ENCODE data around the gene SOCS7.
A peak's percentile ranks its signal among the peaks of the same experiment; 100 is the strongest.

Gene SOCS7

DNA sequence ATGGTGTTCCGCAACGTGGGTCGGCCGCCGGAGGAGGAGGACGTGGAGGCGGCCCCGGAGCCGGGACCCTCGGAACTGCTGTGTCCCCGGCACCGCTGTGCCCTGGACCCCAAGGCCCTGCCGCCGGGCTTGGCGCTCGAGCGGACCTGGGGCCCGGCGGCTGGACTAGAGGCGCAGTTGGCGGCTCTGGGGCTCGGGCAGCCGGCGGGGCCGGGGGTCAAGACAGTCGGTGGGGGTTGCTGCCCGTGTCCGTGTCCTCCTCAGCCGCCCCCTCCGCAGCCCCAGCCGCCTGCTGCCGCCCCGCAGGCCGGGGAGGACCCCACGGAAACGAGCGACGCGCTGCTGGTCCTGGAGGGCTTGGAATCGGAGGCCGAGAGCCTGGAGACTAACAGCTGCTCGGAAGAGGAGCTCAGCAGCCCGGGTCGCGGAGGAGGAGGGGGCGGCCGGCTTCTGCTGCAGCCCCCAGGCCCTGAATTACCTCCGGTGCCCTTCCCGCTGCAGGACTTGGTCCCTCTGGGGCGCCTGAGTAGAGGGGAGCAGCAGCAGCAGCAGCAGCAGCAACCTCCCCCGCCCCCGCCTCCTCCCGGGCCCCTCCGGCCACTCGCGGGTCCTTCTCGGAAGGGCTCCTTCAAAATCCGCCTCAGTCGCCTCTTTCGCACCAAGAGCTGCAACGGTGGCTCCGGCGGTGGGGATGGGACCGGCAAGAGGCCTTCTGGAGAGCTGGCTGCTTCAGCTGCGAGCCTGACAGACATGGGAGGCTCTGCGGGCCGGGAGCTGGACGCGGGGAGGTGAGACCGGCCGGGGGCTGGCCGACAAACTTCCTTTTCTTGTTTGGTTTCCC lies 821 bp downstream of the SOCS7 start:
- in situ Hi-C loops (cut with MboI; ENCODE audit: low sequenced_read_pairs, unreplicated experiment): no loop called here
- DNase-seq (ENCODE audit: low spot score): peak; percentile 55

DNA sequence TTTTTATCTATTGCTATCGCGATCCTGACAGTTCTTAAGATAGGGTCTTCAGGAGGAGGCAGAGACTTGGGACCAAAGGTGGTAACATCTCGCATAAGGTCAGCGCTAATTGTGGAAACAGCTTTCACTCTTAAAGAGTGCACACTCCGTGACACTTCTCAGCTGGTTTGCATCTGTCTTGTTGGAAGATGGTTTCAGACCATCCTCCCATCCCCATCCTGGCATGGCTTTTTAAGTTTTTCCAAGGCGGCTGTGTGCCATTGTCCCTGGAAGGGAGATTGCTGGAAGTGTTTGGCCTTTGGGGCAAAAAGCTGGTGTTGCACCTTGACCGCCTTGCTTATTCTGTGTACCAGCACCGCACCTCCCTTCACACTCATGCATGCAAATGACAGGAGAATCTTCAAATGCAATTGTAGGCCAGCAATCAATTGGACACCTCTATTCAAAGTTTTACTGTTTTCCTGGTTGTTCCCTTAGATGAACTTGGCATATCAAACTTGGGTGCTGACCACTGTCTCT lies 1.5 kb downstream of the SOCS7 start:
- in situ Hi-C loops (cut with MboI; ENCODE audit: low sequenced_read_pairs, unreplicated experiment): no loop called here
- TF ChIP-seq, protein P1, sequence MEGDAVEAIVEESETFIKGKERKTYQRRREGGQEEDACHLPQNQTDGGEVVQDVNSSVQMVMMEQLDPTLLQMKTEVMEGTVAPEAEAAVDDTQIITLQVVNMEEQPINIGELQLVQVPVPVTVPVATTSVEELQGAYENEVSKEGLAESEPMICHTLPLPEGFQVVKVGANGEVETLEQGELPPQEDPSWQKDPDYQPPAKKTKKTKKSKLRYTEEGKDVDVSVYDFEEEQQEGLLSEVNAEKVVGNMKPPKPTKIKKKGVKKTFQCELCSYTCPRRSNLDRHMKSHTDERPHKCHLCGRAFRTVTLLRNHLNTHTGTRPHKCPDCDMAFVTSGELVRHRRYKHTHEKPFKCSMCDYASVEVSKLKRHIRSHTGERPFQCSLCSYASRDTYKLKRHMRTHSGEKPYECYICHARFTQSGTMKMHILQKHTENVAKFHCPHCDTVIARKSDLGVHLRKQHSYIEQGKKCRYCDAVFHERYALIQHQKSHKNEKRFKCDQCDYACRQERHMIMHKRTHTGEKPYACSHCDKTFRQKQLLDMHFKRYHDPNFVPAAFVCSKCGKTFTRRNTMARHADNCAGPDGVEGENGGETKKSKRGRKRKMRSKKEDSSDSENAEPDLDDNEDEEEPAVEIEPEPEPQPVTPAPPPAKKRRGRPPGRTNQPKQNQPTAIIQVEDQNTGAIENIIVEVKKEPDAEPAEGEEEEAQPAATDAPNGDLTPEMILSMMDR (IDR thresholded peaks at IDR 0.05; ENCODE audit: borderline replicate concordance, control extremely low read depth, extremely low read depth, insufficient read depth, missing control alignments): no peak
- DNase-seq (ENCODE audit: low spot score): no peak

More for the DNA sequence above, 821 bp downstream of the SOCS7 start:
- TF ChIP-seq, protein P1 (IDR thresholded peaks at IDR 0.05; ENCODE audit: borderline replicate concordance, control extremely low read depth, extremely low read depth, insufficient read depth, missing control alignments): no peak

DNA sequence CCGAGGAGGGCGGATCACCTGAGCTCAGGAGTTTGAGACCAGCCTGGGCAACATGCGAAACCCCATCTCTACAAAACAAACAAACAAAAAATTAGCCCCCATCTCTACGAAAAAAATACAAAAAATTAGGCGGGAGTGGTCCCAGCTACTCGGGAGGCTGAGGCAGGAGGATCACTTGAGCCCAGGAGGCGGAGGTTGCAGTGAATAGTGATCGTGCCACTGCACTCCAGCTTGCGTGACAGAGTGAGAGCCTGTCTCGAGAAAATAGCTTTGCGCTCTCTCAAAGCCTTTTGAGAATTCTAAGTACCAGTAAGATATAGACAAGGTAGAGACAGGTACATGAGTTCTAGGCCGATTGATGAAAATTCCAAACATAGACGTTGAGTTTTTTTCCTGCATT lies 2.0 kb downstream of the SOCS7 start:
- in situ Hi-C loops (cut with MboI; ENCODE audit: low sequenced_read_pairs, unreplicated experiment): no loop called here
- DNase-seq (ENCODE audit: low spot score): no peak
- TF ChIP-seq, protein P1 (IDR thresholded peaks at IDR 0.05; ENCODE audit: borderline replicate concordance, control extremely low read depth, extremely low read depth, insufficient read depth, missing control alignments): no peak

DNA sequence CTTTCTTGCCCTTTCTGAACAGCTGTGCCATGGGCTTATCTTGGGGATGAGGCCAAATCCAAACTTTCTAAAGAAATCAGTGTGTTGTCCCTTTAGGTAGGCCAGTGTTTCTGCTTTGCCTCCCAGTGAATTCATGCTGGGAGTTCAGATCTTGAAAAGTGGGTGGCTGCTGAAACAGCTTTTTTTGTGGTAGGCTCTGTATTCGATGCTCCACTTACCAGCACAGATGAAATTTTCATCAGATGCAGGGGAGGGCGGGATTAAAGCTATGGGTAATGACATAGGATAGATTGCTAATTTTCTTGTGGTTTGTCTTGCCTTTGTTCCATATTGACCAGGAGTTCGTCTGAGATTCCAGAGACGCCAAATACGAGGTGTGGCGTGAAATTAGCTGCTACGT lies 2.8 kb downstream of the SOCS7 start:
- in situ Hi-C loops (cut with MboI; ENCODE audit: low sequenced_read_pairs, unreplicated experiment): no loop called here
- TF ChIP-seq, protein P1 (IDR thresholded peaks at IDR 0.05; ENCODE audit: borderline replicate concordance, control extremely low read depth, extremely low read depth, insufficient read depth, missing control alignments): no peak
- peak; percentile 2 for DNase-seq (ENCODE audit: low spot score)

DNA sequence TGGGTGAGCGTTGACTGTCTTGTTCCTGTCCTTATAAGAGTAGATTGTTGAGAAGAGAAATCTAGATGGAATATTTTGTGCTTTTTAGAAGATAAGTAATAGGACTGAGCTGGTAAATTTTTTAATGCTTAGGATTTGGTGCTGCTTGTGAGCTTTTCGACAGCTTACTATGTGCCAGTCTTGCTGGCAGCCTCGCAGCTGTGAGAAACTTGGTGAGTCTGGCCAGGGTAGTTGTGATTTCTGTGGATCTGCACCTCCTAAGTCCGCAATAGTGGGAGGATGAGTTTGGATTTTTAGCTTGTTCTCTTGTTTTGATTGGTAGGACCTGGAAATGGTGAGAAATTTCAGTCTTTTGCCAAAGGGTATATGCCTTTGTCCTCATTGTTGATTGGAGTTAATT lies 3.6 kb downstream of the SOCS7 start:
- in situ Hi-C loops (cut with MboI; ENCODE audit: low sequenced_read_pairs, unreplicated experiment): no loop called here
- DNase-seq (ENCODE audit: low spot score): no peak
- TF ChIP-seq, protein P1 (IDR thresholded peaks at IDR 0.05; ENCODE audit: borderline replicate concordance, control extremely low read depth, extremely low read depth, insufficient read depth, missing control alignments): no peak

DNA sequence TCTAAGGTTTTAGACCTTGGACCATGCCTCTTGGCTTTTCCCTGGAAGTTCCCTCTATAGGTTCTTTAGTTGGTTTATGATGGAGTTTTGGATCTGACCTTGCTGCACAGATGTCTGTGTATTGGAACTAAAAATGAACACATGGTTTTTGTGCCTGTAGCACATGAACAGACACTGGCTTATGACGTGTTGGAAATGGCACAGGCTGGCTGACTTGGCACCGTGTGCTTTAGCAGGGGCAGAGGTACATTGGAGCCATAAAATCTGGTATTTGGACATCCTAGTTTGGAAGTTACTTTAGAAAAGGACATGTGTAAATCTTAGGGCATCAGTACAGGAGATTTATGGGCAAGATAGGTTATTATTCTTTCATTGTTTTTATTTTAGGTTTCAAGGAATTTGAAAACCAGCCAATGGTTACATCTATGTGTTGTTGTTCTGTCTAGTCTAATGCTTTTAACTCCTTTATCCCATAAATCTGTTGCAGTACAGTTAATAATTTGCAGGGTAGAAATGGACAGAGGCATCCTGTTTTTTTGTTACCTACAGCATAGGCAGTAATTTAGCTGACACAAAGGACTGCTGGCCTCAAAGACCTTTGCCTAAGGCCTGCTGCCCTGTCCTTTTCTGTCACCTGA lies 6.0 kb downstream of the SOCS7 start:
- DNase-seq (ENCODE audit: low spot score): no peak
- in situ Hi-C loops (cut with MboI; ENCODE audit: low sequenced_read_pairs, unreplicated experiment): no loop called here
- TF ChIP-seq, protein P1 (IDR thresholded peaks at IDR 0.05; ENCODE audit: borderline replicate concordance, control extremely low read depth, extremely low read depth, insufficient read depth, missing control alignments): no peak

Data from GM13976 (cell line).